ENCODE measurements around the gene NECTIN3. TPM values are rescaled to one million over a fixed set of nuclear protein-coding genes. Genes with fewer than 3 reads are reported as not detected.

NECTIN3 gene
- total RNA-seq, 2 experiments from 2014 or later: 0.22 TPM; not detected in 1

DNA sequence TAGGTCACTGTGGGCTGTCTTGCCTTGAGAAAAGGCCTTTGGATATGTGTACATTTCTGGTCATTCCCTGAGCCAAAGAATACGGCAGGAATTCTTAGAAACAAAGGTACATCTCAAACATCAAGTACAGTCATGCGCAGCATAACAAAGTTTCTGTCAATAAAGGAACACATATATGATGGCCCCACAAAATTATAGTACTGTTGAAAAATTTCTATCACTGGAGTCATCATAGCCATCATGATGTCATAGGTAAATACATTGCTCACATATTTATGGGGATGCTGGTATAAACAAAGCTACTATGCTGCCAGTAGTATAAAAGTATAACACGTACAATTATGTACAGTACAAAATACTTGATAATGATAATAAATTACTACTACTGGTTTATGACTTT is 38.9 kb upstream of the NECTIN3 start:
- BruUV-seq (replicated peaks): no TSS peak
- Histone ChIP-seq H3K4me3 (ENCODE audit: low read depth, low read length, poor library complexity, severe bottlenecking) (no peak overlapping the region), H2AFZ (ENCODE audit: low read length) (no peak overlapping the region), H4K20me1 (ENCODE audit: insufficient read depth, low read length) (no peaks in the 10 kb centered on the region), H3K4me2 (ENCODE audit: low read length) (no peak overlapping the region), H3K4me1 (ENCODE audit: insufficient read depth, low read length, poor library complexity, severe bottlenecking) (no peaks in the 10 kb centered on the region), H3K9me2 (ENCODE audit: insufficient read depth, low read length) (no peaks in the 10 kb centered on the region), H3K9me3 (ENCODE audit: low read length) (no peaks in the 10 kb centered on the region), H3K27ac (ENCODE audit: low read depth, low read length, poor library complexity, severe bottlenecking) (no peak overlapping the region), H3K79me2 (ENCODE audit: insufficient read depth, low read depth, low read length) (no peaks in the 10 kb centered on the region), H3K36me3 (ENCODE audit: insufficient read depth, low read length) (no peaks in the 10 kb centered on the region)
- ChIA-PET POLR2A (no interaction called here), CTCF (ENCODE audit: unreplicated experiment) (no interaction called here)
- intact Hi-C loops (cut with micrococcal nuclease; ENCODE audit: unreplicated experiment): no loop called here
- no peak for DNase-seq (ENCODE audit: low spot score)
- no peak for TF ChIP-seq EZH2phosphoT487 (IDR thresholded peaks at IDR 0.05; ENCODE audit: borderline replicate concordance, low read depth, low read length)
- TF ChIP-seq CTCF (conservative IDR thresholded peaks at IDR 0.05; ENCODE audit: low read length): no peak

GRCh38 chr3:111033470-111034050 is 38.1 kb upstream of the NECTIN3 start:
- H4K20me1 ChIP-seq (ENCODE audit: insufficient read depth, low read length): no peaks in the 10 kb centered on the region
- no peaks in the 10 kb centered on the region for H3K4me1 ChIP-seq (ENCODE audit: insufficient read depth, low read length, poor library complexity, severe bottlenecking)
- intact Hi-C loops (cut with micrococcal nuclease; ENCODE audit: unreplicated experiment): no loop called here
- no peak overlapping the region for H3K4me2 ChIP-seq (ENCODE audit: low read length)
- no peaks in the 10 kb centered on the region for H3K36me3 ChIP-seq (ENCODE audit: insufficient read depth, low read length)
- no peak for DNase-seq (ENCODE audit: low spot score)
- BruUV-seq (replicated peaks): no TSS peak
- no peak for TF ChIP-seq CTCF (conservative IDR thresholded peaks at IDR 0.05; ENCODE audit: low read length)
- TF ChIP-seq EZH2phosphoT487 (IDR thresholded peaks at IDR 0.05; ENCODE audit: borderline replicate concordance, low read depth, low read length): no peak
- no peak overlapping the region for H3K27ac ChIP-seq (ENCODE audit: low read depth, low read length, poor library complexity, severe bottlenecking)
- H3K4me3 ChIP-seq (ENCODE audit: low read depth, low read length, poor library complexity, severe bottlenecking): no peak overlapping the region
- H2AFZ ChIP-seq (ENCODE audit: low read length): no peak overlapping the region
- H3K9me2 ChIP-seq (ENCODE audit: insufficient read depth, low read length): no peaks in the 10 kb centered on the region
- no peaks in the 10 kb centered on the region for H3K9me3 ChIP-seq (ENCODE audit: low read length)
- no peaks in the 10 kb centered on the region for H3K79me2 ChIP-seq (ENCODE audit: insufficient read depth, low read depth, low read length)
- ChIA-PET CTCF (ENCODE audit: unreplicated experiment) (no interaction called here), POLR2A (no interaction called here)

- TF ChIP-seq EZH2phosphoT487 (IDR thresholded peaks at IDR 0.05; ENCODE audit: borderline replicate concordance, low read depth, low read length) (no peak), CTCF (conservative IDR thresholded peaks at IDR 0.05; ENCODE audit: low read length) (no peak)
- Histone ChIP-seq H3K4me1 (ENCODE audit: insufficient read depth, low read length, poor library complexity, severe bottlenecking) (no peaks in the 10 kb centered on the region), H2AFZ (ENCODE audit: low read length) (no peak overlapping the region), H3K79me2 (ENCODE audit: insufficient read depth, low read depth, low read length) (no peaks in the 10 kb centered on the region), H3K9me2 (ENCODE audit: insufficient read depth, low read length) (no peaks in the 10 kb centered on the region), H4K20me1 (ENCODE audit: insufficient read depth, low read length) (no peaks in the 10 kb centered on the region), H3K4me3 (ENCODE audit: low read depth, low read length, poor library complexity, severe bottlenecking) (no peak overlapping the region), H3K4me2 (ENCODE audit: low read length) (no peak overlapping the region), H3K27ac (ENCODE audit: low read depth, low read length, poor library complexity, severe bottlenecking) (no peak overlapping the region), H3K9me3 (ENCODE audit: low read length) (no peaks in the 10 kb centered on the region), H3K36me3 (ENCODE audit: insufficient read depth, low read length) (no peaks in the 10 kb centered on the region)
- POLR2A ChIA-PET: interaction anchor here (0.6 kb wide), 1 partner anchor 270 kb away, joined by 3 read pairs; no protein-coding TSS in a partner anchor
- BruUV-seq (replicated peaks): no TSS peak
- CTCF ChIA-PET (ENCODE audit: unreplicated experiment): no interaction called here
- DNase-seq (ENCODE audit: low spot score): no peak
- intact Hi-C loops (cut with micrococcal nuclease; ENCODE audit: unreplicated experiment): no loop called here
Measured at GRCh38 chr3:111035316-111035715, 36.3 kb upstream of the NECTIN3 start.
